ENCODE measurements around the gene PLXDC2. TPM values are rescaled to one million over a fixed set of nuclear protein-coding genes. Genes with fewer than 3 reads are reported as not detected.
A peak's percentile ranks its signal among the peaks of the same experiment; 100 is the strongest.

PLXDC2 gene
- total and polyA plus RNA-seq, 10 of the 15 experiments (the other 5 are each of a cell fraction or from before 2014, with no cell fraction given), result 0.05 to 1.8 (median 0.14) TPM; not detected in 2

DNA sequence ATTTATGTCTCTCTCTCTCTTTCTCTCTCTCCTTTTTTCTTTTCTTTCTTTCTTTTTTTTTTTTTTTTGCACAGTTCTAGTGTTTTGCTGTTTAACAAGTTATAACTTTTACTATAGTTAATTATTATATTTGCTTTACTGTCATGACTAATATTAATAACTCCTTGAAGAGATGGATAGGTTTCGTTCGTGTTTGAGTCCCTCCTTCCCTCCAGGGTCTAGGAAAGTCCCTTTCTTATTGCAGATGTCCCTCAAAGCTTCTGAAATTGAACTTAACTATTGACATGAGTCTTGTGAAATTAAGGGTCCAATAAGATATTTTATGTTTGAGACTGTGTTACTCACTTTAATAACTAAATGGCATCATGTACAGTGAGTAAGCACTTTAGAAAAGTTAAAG lies 131.4 kb downstream of the PLXDC2 start:
- Histone ChIP-seq H3K27me3 (replicated peaks in 1 of 2; ENCODE audit: control insufficient read depth in 2 of 2, insufficient read depth in 2 of 2, low read length in 1 of 2) (no peaks in the 10 kb centered on the region), H3K9ac (ENCODE audit: control insufficient read depth, insufficient read depth, low read length) (no peak overlapping the region), H3K27ac (ENCODE audit: control insufficient read depth, insufficient read depth) (no peak overlapping the region), H4K20me1 (ENCODE audit: control insufficient read depth, insufficient read depth) (no peaks in the 10 kb centered on the region), H3K4me1 (ENCODE audit: control insufficient read depth, insufficient read depth, low read length) (no peaks in the 10 kb centered on the region), H3K4me2 (ENCODE audit: control insufficient read depth, insufficient read depth) (no peak overlapping the region), H3K79me2 (ENCODE audit: control insufficient read depth, insufficient read depth, low read length) (no peaks in the 10 kb centered on the region), H3K36me3 (ENCODE audit: control insufficient read depth in 2 of 2, insufficient read depth in 2 of 2, low read length in 1 of 2) (no peaks in the 10 kb centered on the region), H3K9me3 (replicated peaks; ENCODE audit: control insufficient read depth, insufficient read depth, low read length) (no peaks in the 10 kb centered on the region; the same call in 2 of the 3 replicates), H3K4me3 (no peak overlapping the region), H2AFZ (ENCODE audit: control insufficient read depth, low read depth, low read length) (no peak overlapping the region)
- POLR2A ChIA-PET, result interaction anchor here (2.0 kb wide), 1 partner anchor 11 kb away, joined by 4 read pairs; no protein-coding TSS in a partner anchor
- RAD21 ChIA-PET (ENCODE audit: unreplicated experiment), result interaction anchor here (1.1 to 1.3 kb wide), 3 partner anchors 9 to 43 kb away, joined by 3 to 8 read pairs (median 4); no protein-coding TSS in a partner anchor
- DNase-seq (ENCODE audit: low read depth, low spot score), result no peak
- CTCF ChIA-PET, result interaction anchor here (0.7 to 2.1 kb wide), 3 partner anchors 11 to 759 kb away, joined by 3 to 7 read pairs (median 4); no protein-coding TSS in a partner anchor
- WGBS (ENCODE audit: insufficient coverage, insufficient replicate concordance, low lambda C conversion rate, missing lambda C conversion rate), result 4% methylated on average over 2 of the region's 2 CpGs
- in situ Hi-C loops (cut with MboI), result no loop called here
- ATAC-seq, result peak; percentile 80
- no TSS peak for BruUV-seq (replicated peaks)
- intact Hi-C loops (cut with micrococcal nuclease; ENCODE audit: unreplicated experiment), result loop anchor here (2.0 kb wide), 3 partner anchors 43 to 131 kb away; partner anchors contain the start of gene PLXDC2
- FAIRE-seq, result no peak
- SMC1A ChIA-PET (ENCODE audit: uncharacterized antibody, unreplicated experiment), result interaction anchor here (1.0 to 3.0 kb wide), 4 partner anchors 11 to 51 kb away, joined by 3 to 23 read pairs (median 6); no protein-coding TSS in a partner anchor
- TF ChIP-seq, protein P1, sequence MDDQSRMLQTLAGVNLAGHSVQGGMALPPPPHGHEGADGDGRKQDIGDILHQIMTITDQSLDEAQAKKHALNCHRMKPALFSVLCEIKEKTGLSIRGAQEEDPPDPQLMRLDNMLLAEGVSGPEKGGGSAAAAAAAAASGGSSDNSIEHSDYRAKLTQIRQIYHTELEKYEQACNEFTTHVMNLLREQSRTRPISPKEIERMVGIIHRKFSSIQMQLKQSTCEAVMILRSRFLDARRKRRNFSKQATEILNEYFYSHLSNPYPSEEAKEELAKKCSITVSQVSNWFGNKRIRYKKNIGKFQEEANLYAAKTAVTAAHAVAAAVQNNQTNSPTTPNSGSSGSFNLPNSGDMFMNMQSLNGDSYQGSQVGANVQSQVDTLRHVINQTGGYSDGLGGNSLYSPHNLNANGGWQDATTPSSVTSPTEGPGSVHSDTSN (IDR thresholded peaks at IDR 0.05; ENCODE audit: insufficient replicate concordance, low read depth, low read length), result no peak
- TF ChIP-seq RFX5 (IDR thresholded peaks at IDR 0.05; ENCODE audit: low read depth, low read length) (no peak), YY1 (IDR thresholded peaks at IDR 0.05; ENCODE audit: low read depth, low read length) (no peak), HDAC6 (IDR thresholded peaks at IDR 0.05; ENCODE audit: unreplicated experiment) (no peak), SRF (IDR thresholded peaks at IDR 0.05; ENCODE audit: low read depth in 2 of 2, low read length in 2 of 2) (no peak), ZNF384 (IDR thresholded peaks at IDR 0.05; ENCODE audit: borderline replicate concordance, low read depth, low read length) (peak; percentile 54; the same call in 1 of the 2 replicates), MYB (IDR thresholded peaks at IDR 0.05; ENCODE audit: borderline replicate concordance, low read depth, low read length) (no peak), NFIC (IDR thresholded peaks at IDR 0.05; ENCODE audit: low read depth, low read length) (no peak), FOXK2 (IDR thresholded peaks at IDR 0.05) (no peak), EP300 (IDR thresholded peaks at IDR 0.05; ENCODE audit: borderline replicate concordance in 1 of 2, control insufficient read depth in 1 of 2, low read depth in 2 of 2, low read length in 2 of 2) (peak in 1 of 2 experiments; percentile 49; a peak in 1 of 4 replicates), RBBP5 (conservative IDR thresholded peaks at IDR 0.05) (no peak)
- TF ChIP-seq, protein P2, sequence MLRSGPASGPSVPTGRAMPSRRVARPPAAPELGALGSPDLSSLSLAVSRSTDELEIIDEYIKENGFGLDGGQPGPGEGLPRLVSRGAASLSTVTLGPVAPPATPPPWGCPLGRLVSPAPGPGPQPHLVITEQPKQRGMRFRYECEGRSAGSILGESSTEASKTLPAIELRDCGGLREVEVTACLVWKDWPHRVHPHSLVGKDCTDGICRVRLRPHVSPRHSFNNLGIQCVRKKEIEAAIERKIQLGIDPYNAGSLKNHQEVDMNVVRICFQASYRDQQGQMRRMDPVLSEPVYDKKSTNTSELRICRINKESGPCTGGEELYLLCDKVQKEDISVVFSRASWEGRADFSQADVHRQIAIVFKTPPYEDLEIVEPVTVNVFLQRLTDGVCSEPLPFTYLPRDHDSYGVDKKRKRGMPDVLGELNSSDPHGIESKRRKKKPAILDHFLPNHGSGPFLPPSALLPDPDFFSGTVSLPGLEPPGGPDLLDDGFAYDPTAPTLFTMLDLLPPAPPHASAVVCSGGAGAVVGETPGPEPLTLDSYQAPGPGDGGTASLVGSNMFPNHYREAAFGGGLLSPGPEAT (IDR thresholded peaks at IDR 0.05; ENCODE audit: low read depth), result peak; percentile 43; the same call in 1 of the 2 replicates
- TF ChIP-seq, protein P3, sequence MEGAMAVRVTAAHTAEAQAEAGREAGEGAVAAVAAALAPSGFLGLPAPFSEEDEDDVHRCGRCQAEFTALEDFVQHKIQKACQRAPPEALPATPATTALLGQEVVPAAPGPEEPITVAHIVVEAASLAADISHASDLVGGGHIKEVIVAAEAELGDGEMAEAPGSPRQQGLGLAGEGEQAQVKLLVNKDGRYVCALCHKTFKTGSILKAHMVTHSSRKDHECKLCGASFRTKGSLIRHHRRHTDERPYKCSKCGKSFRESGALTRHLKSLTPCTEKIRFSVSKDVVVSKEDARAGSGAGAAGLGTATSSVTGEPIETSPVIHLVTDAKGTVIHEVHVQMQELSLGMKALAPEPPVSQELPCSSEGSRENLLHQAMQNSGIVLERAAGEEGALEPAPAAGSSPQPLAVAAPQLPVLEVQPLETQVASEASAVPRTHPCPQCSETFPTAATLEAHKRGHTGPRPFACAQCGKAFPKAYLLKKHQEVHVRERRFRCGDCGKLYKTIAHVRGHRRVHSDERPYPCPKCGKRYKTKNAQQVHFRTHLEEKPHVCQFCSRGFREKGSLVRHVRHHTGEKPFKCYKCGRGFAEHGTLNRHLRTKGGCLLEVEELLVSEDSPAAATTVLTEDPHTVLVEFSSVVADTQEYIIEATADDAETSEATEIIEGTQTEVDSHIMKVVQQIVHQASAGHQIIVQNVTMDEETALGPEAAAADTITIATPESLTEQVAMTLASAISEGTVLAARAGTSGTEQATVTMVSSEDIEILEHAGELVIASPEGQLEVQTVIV (IDR thresholded peaks at IDR 0.05; ENCODE audit: borderline replicate concordance, partially characterized antibody), result no peak
- TF ChIP-seq, protein P4, sequence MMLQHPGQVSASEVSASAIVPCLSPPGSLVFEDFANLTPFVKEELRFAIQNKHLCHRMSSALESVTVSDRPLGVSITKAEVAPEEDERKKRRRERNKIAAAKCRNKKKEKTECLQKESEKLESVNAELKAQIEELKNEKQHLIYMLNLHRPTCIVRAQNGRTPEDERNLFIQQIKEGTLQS (IDR thresholded peaks at IDR 0.05; ENCODE audit: borderline replicate concordance, extremely low read depth, low read depth, low read length), result no peak
- TF ChIP-seq, protein P5, sequence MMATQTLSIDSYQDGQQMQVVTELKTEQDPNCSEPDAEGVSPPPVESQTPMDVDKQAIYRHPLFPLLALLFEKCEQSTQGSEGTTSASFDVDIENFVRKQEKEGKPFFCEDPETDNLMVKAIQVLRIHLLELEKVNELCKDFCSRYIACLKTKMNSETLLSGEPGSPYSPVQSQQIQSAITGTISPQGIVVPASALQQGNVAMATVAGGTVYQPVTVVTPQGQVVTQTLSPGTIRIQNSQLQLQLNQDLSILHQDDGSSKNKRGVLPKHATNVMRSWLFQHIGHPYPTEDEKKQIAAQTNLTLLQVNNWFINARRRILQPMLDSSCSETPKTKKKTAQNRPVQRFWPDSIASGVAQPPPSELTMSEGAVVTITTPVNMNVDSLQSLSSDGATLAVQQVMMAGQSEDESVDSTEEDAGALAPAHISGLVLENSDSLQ (IDR thresholded peaks at IDR 0.05), result peak; percentile 78
